GM23338 (cell line): ENCODE measurements around the gene ADGRG6.

ENCODE experiments used
- CREB1 ChIP-seq: fragments of 250-450 bp; sonication (Bioruptor Pico); IDR thresholded peaks from 2 replicates; pipeline ENCODE4 v1.5.0; 2020; ENCODE audit warnings: low read depth, mild to moderate bottlenecking, moderate library complexity
- CTCF ChIP-seq, 2 experiments: fragments of 200-600 bp in 1 of 2; sonication (generic) in 1 of 2; conservative IDR thresholded peaks; 2 replicates each; pipeline versions ENCODE4 v1.5.1 to v1.6.1; 2016 to 2017; ENCODE audit warnings: antibody characterized with exemption in 2 of 2, low read depth in 2 of 2, mild to moderate bottlenecking in 2 of 2, moderate library complexity in 1 of 2
- EZH2 ChIP-seq: fragments of 200-600 bp; sonication (generic); IDR thresholded peaks from one replicate; pipeline ENCODE4 v1.8.0; 2017; ENCODE audit warnings: antibody characterized with exemption, mild to moderate bottlenecking, low read depth; ENCODE audit not compliant: unreplicated experiment
- EZH2phosphoT487 ChIP-seq: fragments of 200-600 bp; sonication (generic); IDR thresholded peaks from one replicate; pipeline ENCODE4 v1.8.1; 2018; ENCODE audit warnings: antibody characterized with exemption; ENCODE audit not compliant: unreplicated experiment
- POLR2AphosphoS5 ChIP-seq: IDR thresholded peaks from 2 replicates; pipeline ENCODE4 v1.6.1; 2016; ENCODE audit warnings: antibody characterized with exemption, low read depth
- REST ChIP-seq: IDR thresholded peaks from one replicate; pipeline ENCODE4 v1.6.1; 2018; ENCODE audit warnings: antibody characterized with exemption; ENCODE audit not compliant: unreplicated experiment

GRCh38 chr6:142333431-142333830 is 31.6 kb downstream of the ADGRG6 start:
- TF ChIP-seq CTCF (conservative IDR thresholded peaks at IDR 0.05; ENCODE audit: low read depth in 2 of 2) = no peak
- TF ChIP-seq POLR2AphosphoS5 = no peak
- no peak for TF ChIP-seq REST
- TF ChIP-seq EZH2 = no peak
- TF ChIP-seq CREB1 (CRISPR knock-in tag) = no peak
- TF ChIP-seq EZH2phosphoT487 = no peak
